ENCODE results near the gene ANKRD40.

DNA sequence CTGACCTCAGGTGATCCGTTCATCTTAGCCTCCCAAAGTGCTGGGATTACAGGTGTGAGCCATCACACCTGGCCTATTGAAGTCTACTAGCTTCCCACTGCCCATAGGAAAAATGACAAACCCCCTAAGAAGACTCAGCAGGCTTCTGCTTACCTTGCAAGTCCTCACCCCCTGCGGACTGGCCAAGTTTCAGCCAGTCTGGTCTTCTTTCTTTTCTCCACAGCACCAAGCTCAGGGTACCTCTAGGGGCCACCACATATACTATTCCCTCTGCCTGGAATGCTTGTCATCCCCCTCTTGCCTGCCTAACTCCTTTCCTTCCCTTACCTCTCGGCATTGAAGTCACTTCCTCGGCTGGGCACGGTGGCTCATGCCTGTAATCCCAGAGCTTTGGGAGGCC lies 41.9 kb downstream of the ANKRD40 start:
- TF ChIP-seq, protein P1, sequence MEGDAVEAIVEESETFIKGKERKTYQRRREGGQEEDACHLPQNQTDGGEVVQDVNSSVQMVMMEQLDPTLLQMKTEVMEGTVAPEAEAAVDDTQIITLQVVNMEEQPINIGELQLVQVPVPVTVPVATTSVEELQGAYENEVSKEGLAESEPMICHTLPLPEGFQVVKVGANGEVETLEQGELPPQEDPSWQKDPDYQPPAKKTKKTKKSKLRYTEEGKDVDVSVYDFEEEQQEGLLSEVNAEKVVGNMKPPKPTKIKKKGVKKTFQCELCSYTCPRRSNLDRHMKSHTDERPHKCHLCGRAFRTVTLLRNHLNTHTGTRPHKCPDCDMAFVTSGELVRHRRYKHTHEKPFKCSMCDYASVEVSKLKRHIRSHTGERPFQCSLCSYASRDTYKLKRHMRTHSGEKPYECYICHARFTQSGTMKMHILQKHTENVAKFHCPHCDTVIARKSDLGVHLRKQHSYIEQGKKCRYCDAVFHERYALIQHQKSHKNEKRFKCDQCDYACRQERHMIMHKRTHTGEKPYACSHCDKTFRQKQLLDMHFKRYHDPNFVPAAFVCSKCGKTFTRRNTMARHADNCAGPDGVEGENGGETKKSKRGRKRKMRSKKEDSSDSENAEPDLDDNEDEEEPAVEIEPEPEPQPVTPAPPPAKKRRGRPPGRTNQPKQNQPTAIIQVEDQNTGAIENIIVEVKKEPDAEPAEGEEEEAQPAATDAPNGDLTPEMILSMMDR (IDR thresholded peaks at IDR 0.05; ENCODE audit: low read depth, low read length): no peak
- TF ChIP-seq EZH2phosphoT487 (IDR thresholded peaks at IDR 0.05; ENCODE audit: low read depth): no peak

Data from OCI-LY3 (cell line).